B cell (primary cell): ENCODE measurements around the gene BRD4.

ENCODE experiments used
- EZH2 ChIP-seq: IDR thresholded peaks from 2 replicates; pipeline ENCODE4 v1.6.1; 2012; ENCODE audit warnings: borderline replicate concordance, low read depth, mild to moderate bottlenecking, moderate library complexity, low read length; ENCODE audit not compliant: insufficient read depth, poor library complexity, severe bottlenecking
- TF ChIP-seq, protein P1 (sequence below): fragments of 200-600 bp; IDR thresholded peaks from one replicate; pipeline ENCODE4 v1.8.0; 2022; ENCODE audit warnings: antibody characterized with exemption, mild to moderate bottlenecking

- TF ChIP-seq, protein P1, sequence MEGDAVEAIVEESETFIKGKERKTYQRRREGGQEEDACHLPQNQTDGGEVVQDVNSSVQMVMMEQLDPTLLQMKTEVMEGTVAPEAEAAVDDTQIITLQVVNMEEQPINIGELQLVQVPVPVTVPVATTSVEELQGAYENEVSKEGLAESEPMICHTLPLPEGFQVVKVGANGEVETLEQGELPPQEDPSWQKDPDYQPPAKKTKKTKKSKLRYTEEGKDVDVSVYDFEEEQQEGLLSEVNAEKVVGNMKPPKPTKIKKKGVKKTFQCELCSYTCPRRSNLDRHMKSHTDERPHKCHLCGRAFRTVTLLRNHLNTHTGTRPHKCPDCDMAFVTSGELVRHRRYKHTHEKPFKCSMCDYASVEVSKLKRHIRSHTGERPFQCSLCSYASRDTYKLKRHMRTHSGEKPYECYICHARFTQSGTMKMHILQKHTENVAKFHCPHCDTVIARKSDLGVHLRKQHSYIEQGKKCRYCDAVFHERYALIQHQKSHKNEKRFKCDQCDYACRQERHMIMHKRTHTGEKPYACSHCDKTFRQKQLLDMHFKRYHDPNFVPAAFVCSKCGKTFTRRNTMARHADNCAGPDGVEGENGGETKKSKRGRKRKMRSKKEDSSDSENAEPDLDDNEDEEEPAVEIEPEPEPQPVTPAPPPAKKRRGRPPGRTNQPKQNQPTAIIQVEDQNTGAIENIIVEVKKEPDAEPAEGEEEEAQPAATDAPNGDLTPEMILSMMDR, result no peak
- TF ChIP-seq EZH2, result no peak
Measured at GRCh38 chr19:15187026-15188007, 145.0 kb downstream of the BRD4 start.
